Left forelimb (tissue), 1 donor: ENCODE results near the gene GOLGA1.

ENCODE experiments used
- DNase-seq: peaks from one replicate; pipeline ENCODE4 v3.0.0-alpha.2; 2018; ENCODE audit warnings: low spot score

GOLGA1 gene

DNA sequence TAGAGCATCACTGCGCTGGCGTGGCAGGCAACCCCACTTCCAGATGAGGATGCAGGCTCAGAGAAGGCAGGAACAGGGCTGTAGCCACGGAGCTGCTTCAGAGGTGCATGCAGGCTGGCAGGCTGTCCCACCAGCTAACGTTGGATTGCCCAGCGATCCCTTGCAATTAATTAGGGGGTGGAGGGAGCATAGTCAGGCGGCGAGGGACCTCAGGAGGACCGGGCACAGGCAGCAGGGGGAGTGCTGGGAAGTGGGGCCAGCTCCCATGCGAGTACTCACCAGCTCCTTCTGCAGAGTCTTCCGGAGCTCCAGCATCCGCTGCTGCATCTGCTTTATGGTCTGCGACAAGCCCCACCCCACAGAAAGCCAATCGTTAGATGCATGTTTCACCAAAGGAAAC lies 58.7 kb downstream of the GOLGA1 start:
- no peak for DNase-seq

DNA sequence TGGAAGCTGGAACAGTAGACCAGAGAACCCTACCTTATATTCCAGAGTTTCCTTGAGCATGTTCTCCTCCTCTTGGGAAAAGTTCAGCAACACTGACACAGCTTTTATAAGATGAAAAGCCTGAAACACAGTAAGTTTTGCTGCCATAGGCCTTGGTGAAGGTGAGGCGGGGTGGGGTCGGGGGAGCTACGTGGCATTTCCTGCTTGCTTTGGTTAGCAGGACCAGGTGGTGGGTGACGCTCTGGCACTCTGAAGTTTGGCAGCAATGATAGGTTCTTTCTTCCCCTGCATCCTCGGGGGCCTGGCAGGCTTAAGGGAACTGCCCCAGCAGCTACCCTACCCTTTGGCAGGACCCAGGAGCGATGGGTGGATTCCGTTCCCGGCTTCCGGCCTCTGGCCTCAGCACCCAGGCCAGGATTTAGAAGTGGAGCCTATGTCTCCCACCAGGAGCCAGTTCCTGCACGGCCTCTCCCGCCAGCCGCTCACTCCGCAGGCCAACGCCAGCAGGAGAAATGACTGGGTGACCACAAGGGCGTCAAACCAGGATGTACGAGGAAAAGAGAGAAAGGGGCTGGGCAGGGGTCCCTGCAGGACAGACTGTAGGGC lies 59.6 kb downstream of the GOLGA1 start:
- no peak for DNase-seq

DNA sequence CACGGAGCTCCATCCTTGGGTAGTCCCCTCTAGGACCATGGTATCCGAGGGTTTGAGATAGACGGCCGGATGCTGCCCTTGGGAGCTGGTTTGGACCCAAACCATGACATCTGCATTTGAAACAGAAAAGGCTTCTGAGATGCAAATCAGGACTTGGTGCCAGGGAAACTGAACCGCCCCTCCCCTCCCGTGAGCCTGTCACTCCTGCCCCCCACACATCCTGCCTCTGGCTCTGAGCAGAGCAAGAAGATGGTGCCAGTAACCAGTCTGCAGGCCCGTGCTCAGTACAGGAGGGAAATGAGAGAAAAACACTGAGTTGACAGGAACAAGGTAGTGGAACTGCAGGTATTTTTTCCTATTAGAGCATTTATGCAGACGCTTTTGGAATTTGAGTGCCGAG lies 60.4 kb downstream of the GOLGA1 start:
- no peak for DNase-seq

DNA sequence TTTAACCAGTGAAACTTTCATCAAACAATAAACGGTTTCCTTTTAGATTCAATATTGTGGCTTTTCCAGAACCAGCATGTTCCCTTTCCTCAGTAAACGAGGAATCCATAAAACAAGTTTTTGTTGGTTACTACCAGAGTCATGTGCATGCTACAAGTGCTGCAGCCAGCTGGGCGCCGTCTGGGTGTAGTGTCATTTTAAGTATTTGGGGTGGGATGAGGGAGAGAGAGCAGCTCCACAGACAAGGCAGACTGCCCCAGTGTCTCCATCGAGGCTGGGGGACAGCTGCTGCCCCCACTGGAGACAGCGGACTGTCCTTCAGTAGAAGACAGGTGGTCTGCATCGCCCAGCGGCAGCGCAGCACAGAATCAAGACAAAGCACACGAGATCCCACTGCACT lies 61.7 kb downstream of the GOLGA1 start:
- no peak for DNase-seq

DNA sequence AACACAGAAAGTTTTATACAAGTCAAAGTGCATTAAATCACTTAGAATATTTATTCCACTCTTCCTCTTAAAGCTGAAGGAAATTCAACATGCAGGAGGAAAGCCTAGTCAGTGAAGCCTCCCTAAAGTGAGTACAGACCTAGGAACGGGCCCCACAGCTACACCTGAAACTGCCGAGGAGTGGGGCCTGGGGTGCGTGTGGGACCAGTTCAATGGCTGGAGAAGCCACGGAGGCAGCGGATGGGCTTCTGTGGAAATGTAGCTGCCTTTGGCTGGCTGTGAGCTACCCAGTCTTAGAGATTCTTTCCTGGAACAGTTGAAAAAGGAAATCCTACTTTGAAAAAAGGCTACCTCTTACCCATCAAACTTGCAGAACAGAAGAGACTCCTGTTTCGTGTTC lies 62.4 kb downstream of the GOLGA1 start:
- no peak for DNase-seq

DNA sequence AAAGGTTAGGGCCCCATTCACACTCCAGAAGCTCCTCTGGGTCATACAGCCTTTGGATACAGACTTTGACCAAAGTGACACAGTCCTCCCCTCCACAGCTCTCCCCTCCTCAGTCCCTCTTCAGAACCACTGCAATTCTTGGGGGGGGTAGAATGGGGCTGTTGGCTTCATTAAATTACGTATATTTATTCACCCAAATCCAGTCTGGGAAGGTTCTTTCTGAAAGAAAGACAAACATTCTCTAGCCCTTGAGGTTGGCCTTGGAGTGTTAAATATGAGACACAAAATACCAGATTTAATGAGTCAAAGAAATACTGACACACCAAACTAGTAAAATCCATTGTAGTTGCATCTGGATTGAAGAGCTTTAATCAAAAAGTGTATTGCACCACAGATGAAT lies 62.9 kb downstream of the GOLGA1 start:
- DNase-seq = no peak

DNA sequence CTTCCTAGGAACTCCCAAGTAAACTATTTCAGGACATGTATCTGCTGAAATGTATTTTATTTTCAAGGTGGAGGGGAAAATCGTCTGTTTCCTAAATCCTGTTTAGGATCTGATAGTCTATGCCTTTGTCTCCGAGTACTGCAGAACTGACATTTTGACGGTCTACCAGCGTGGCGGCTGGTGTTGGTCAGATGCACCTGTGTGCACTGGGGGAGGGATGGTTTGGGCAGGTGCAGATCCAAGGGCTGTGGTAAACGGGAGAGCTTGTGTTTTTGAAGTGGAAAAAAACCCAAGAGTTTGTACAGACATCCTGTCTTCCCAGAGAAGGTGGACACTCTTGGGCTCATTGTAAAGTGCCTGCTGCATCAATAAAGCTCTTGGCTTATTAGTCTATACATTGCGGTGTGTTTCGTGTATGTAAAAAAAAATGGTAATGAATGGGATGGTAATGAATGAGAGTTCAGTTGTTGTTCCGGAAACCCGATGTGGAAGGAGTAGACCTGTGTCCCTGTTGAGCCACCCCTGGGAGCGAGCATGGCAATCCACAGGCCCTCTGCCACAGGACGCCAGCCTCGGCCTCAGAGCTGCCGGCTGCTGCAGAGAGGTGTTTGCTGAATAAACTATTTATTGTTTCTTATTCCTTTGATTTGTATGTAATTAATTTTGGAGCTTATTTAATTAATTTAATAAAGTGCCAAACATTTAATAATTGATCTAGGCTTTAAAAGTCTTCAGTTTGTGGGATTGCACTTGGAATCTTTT lies 63.7 kb downstream of the GOLGA1 start:
- no peak for DNase-seq

DNA sequence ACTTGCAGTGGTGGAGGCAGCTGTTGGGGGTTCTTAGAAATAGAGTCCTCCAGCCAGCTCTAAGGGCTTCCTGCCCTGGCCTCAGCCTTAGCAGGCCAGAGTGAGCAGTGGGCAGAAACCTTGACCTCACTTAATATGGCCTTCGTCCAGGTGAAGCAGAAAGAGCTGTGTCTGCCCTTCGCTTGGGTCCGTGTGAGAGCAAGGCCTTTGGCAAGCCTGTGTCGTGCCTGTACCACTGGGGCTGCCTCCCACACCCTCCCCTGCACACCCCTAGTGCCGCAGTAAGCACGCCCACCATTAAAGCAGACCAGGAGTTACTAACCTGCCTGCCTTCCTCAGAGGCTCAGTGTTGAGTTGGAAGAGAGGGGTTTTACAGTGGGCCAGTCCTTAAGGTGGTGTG lies 65.4 kb downstream of the GOLGA1 start:
- no peak for DNase-seq

DNA sequence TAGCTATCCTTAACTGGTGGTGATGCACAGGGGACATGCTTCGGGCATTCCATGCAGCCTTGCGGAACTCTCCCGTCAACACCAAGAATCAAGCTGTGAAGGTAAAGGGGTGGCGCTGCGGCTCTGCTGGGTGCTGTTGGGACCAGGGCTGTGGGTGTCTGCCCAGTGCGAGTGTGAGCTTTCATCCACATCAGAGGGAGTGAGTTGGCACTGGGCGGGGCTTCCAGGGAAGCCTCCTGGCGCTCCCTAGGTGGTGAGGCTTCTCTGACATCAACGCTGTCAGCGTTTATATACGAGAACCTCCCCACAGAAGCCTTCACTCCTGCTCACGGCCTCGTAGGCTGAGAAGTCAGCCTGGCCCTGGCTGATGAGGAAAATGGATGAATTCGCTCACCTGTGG lies 67.2 kb downstream of the GOLGA1 start:
- no peak for DNase-seq

DNA sequence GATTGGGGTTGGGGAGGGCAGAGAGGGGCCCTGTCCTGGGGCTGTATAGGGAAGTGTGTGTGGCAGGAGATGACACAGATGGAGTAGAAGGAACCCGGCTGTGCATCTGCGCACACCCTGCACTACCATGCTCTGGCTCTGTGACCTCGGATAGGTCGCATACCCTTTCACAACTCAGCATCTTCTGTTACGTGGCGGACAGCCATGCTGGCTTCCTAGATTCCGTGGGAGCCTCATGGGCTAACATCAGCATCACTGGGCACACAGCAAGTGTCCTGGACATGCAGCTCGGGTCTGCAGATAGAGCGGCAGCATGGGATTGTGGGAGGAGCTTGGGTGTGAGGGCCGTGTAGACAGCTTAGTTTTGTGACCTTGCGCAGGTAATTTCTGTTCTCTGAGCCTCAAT lies 69.7 kb downstream of the GOLGA1 start:
- no peak for DNase-seq

DNA sequence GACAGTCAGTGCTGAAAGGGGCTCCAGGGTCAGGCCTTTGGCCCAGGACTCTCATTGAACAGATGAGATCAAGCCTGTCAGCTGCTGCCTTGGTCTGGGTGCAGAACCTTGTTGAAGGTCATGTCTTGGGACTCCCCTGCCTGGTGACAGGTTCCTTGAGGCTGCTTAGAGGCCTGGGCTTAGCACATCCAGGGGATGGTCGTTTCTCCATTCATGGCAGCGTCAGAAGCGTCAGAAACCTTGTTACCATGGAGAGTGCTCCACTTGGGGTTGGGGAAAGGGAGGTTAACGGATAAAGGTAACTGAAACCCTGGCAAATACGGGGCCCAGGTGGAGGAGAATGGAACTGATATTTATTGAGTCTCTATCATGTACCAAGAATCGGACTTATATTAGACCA lies 70.2 kb downstream of the GOLGA1 start:
- no peak for DNase-seq

DNA sequence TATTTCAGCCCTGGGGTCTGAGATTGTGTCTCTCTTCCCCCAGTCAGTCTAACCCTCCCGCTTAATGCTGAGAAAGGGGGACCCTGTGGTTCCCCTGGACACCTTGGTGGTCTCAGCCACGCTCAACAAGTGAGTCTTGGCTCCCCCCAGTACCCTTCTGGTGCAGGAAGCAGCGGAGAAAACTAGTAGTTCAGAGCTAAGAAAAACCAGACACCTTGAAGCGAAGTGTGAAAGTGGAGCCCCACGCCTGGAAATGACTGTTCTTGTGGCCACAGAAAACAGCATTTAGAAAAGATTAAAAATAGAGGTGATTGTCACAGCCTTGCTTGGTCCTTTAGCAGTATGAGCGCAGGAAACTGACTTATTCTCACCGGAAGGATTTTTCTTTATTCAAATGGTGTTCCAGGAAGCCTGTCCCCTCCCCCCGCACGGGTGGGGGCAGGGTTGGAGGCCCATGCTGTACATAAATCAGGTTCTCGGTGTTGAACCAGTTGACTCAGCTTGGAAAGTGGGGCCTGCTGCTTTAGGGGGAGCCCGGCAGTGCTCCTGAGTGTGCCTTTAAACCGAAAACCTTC lies 70.8 kb downstream of the GOLGA1 start:
- DNase-seq = no peak

DNA sequence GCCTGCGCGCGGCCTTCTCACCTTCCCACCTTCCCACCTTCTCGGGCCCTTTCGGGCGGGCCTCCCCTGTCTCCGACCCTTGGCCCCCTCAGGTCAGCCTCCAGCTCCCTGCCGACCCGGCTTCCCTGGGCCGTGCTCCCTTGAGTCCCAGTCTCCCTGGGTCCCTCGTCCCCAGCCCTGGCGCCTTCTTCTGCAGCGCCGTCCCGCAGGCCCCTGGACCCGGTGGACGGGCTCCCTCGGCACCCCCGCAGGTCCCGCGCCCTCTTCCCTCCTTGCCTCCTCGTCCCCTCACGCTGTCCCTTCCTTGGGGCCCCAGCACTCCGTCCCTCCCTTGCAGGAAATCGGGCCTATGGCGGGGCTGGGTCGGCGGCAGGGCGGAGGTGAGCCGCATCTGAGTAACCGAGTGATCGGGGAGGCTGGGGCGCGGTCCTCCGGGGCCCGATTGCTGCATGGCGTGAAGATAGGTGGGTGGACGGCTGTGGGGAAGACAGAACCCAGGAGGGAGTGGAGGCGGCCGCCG lies 71.4 kb downstream of the GOLGA1 start:
- no peak for DNase-seq

DNA sequence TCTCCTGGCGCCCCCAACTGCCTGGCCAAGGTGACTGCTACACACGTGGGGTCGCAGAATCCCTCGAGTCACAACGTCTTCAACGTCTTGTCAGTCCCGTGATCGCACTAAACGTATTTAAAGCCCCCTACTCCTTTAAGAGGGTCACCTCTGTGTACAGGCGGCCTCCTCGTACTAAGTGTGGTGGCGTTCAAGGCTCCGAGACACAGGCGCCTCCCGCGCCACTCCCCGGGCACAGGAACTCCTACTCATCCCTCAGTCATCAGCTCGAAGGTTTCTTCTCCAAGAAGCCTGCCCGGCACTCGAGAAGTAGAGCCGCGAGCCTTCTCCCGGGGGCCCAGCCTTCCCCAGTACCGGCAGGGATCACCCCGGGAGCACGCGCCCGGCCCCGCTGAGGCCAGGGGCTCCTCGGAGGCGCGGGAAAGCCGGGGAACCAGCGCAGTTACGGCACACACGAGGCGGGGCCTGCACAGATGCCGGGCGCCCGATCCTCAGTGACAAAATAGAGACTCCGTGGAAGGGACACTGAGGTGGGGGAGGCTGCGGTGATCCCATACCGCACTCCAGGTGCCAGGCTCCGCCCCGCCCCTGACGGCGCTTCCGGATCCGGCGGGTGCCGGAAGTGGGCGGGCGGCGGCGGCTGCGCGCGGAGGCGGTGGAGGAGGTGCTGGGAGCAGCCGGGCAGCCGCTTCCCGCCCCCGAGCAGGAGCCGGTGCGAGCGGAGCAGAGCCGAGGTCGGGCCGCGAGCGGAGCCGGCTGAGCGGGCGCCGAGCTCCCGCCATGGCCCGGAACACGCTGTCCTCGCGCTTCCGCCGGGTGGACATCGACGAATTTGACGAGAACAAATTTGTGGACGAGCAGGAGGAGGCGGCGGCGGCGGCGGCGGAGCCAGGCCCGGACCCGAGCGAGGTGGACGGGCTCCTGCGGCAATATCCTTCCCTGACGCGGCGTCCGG lies 72.1 kb downstream of the GOLGA1 start:
- DNase-seq = peak; percentile 92

DNA sequence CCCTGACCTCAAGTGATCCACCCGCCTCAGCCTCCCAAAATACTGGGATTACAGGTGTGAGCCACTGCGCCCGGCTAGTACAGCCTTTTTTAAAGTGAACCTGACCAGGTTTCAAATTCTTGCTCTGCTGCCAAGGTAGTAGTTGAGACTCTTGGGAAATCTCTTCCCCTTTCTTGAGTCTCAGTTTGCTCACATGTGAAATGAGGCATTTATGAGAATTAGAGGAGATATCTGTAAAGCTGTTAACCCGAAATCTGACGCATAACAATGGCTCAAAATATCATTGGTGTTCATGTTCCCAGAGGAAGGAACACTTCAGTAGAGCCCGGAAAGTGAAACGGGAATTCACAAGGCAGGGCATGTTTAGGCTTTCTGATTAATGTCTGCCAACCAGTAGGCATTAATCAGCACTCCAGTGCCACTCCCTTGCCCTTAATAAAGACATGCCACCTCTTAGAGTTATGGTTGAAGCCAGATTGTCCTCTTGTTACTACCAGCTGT lies 77.5 kb downstream of the GOLGA1 start:
- no peak for DNase-seq

DNA sequence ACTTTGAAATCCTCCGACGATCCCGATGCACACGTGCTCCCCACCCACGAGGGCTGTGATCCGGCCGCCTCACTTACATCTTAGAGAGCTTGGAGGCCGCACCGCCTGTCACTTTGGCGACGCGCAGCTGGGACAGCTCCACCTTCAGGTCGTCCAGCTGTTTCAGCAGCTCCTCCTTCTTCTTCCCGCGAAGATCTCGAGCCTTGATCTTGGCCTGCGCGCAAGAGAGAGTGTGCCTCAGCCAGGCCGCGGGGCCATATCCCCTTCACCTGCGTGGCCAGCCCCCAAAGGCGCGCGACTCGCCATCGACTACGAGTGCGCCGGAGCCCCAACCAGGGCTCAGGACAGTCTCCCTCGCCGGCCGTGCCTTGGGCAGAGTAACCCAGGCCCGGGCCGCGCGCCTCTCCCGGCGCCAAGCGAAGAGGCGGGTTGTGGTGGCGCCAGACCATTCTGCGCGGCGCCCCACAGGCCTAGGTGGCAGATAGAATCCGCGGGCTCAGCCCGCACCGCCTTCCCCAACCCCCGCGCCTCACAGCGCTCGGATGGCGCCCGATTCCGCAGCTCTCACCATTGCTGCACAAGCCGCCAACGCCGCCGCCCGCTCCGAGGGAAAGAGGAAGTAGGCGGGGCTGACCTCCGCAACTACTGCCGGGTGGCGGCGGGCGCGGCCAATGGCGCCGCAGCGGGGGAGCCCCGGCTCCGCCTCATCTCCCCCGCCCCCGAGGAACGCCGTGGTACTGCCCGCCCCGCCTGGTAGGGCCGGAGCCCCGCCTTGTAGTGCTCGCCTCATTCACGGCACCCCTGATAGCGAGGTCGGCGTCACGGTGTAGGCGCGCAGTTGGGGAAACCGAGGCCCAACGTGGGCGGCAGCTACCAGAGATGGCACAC lies 79.3 kb downstream of the GOLGA1 start, which contains the start of the genes ARPC5L and RPL35:
TSS of gene ARPC5L (plus strand) at position 789 of the 888 bp plus-strand sequence. CDS start 7,161 bp downstream, outside the sequence.
TSS of gene RPL35 (minus strand) at position 616 of the 888 bp plus-strand sequence. CDS start at position 571, 45 bp downstream.
- peak; percentile 95 for DNase-seq

DNA sequence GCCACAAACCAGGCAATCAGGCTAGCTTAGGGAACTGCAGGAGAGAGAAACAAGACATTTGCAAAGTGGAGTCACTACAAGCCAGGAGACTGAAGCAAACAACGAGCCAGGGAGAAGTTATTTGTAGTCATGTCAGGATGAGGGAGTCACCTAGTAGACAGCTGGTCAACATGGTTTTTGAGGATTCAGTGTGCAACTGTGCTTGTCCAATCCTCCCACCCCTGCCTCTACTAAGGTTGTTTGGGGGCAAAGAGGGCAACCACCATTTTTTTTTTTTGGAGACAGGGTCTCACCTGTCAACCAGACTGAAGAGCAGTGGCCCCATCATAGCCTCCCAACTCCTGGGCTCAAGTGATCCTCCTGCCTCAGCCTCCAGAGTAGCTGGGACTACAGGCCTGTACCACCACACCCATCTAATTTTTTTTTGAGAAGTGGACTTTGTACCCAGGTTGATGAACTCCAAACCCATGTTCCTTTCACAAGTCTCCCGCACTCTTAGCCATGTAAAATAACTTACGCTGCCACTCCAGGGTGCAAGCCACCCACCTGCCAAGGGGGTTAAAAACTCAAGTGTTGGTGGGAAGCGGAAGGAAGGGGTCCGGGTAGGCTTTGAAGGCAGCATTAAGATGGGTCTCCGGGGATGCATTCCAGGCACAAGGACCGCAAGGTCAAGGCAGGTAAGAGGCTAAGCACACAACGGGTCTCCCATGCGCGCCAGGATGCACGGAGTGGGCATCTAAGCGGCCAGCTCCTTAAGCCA lies 80.1 kb downstream of the GOLGA1 start:
- DNase-seq = no peak

DNA sequence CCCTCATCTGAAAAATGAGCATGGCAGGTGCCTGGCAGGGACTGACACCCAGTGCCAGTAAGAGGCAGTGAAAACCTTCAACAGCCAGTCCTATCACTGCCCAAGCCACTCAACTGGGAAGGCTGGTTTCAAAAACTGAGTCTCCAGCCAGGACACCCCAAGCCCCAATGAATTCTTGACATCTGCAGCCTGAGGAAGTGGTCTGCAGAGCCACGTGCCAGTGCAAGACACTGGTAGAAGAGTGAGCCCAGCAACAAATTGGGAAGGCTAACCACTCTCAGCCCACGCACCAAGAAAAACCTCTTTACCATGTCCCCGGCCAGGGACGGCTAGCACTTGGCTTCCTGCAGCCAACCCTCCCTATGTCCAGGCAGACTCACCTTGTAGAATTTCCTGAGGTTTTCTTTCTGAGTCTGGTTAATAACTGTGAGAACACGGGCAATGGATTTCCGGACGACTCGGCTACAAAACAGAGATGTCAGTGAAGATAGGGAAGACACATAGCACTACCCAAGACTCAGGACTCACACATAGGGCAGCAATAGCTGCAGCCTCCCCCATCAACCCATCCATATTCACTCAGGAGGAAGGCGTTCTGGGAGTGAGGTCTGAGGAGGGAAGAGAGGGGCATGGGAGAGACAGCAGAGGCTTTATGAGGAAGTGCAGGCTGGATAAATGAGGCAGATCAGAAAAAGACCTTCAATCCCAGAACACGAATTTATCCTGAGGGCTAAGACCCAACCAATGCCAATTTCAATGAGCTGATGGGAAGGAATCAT lies 80.9 kb downstream of the GOLGA1 start:
- DNase-seq = no peak
